HEK293T (cell line): ENCODE data around the gene SERINC1.

Source experiments
- ARNT ChIP-seq: fragments of 450-650 bp; IDR thresholded peaks from 2 replicates; pipeline ENCODE4 v1.6.1; 2017; ENCODE audit warnings: mild to moderate bottlenecking
- BHLHE40 ChIP-seq: fragments of 450-650 bp; IDR thresholded peaks from 2 replicates; pipeline ENCODE4 v1.6.1; 2016; ENCODE audit warnings: mild to moderate bottlenecking, moderate library complexity, borderline replicate concordance
- ELF4 ChIP-seq: fragments of 450-650 bp; IDR thresholded peaks from 2 replicates; pipeline ENCODE4 v1.6.1; 2017; ENCODE audit warnings: antibody characterized with exemption
- FOXA1 ChIP-seq: fragments of 450-650 bp; IDR thresholded peaks from 2 replicates; pipeline ENCODE4 v1.6.1; 2016; ENCODE audit warnings: mild to moderate bottlenecking
- FOXK2 ChIP-seq: fragments of 450-650 bp; IDR thresholded peaks from 2 replicates; pipeline ENCODE4 v1.6.1; 2016; ENCODE audit warnings: mild to moderate bottlenecking
- FOXM1 ChIP-seq: fragments of 450-650 bp; IDR thresholded peaks from 2 replicates; pipeline ENCODE4 v1.6.1; 2017; ENCODE audit warnings: mild to moderate bottlenecking, borderline replicate concordance
- HDGF ChIP-seq: fragments of 450-650 bp; IDR thresholded peaks from 2 replicates; pipeline ENCODE4 v1.6.1; 2017; ENCODE audit warnings: antibody characterized with exemption, borderline replicate concordance
- L3MBTL2 ChIP-seq: fragments of 450-650 bp; conservative IDR thresholded peaks from 2 replicates; pipeline ENCODE4 v1.6.1; 2016; ENCODE audit warnings: mild to moderate bottlenecking
- LEF1 ChIP-seq: fragments of 450-650 bp; IDR thresholded peaks from 2 replicates; pipeline ENCODE4 v1.6.1; 2017; ENCODE audit warnings: mild to moderate bottlenecking, borderline replicate concordance
- NFRKB ChIP-seq: fragments of 450-650 bp; IDR thresholded peaks from 2 replicates; pipeline ENCODE4 v1.6.1; 2016; ENCODE audit warnings: mild to moderate bottlenecking, moderate library complexity
- PKNOX1 ChIP-seq: fragments of 450-650 bp; IDR thresholded peaks from 2 replicates; pipeline ENCODE4 v1.6.1; 2016
- SP1 ChIP-seq: fragments of 450-650 bp; IDR thresholded peaks from 2 replicates; pipeline ENCODE4 v1.6.1; 2017
- SUZ12 ChIP-seq: fragments of 450-650 bp; IDR thresholded peaks from 2 replicates; pipeline ENCODE4 v1.6.1; 2016; ENCODE audit warnings: mild to moderate bottlenecking
- TARDBP ChIP-seq: fragments of 450-650 bp; IDR thresholded peaks from 2 replicates; pipeline ENCODE4 v1.6.1; 2016

- TF ChIP-seq BHLHE40 (no peak), SP1 (no peak), HDGF (no peak), SUZ12 (no peak), LEF1 (no peak), ARNT (no peak), PKNOX1 (no peak), TARDBP (no peak), FOXA1 (no peak), FOXK2 (no peak), ELF4 (no peak), L3MBTL2 (no peak), FOXM1 (no peak), NFRKB (no peak)
Observed at GRCh38 chr6:122432816-122433215, 38.8 kb downstream of the SERINC1 start.
